PC-9 (cell line): ENCODE measurements around the gene RELL1. TPM values are rescaled to one million over a fixed set of nuclear protein-coding genes. Genes with fewer than 3 reads are reported as not detected.

Source experiments
- Bru-seq: library from RNA; stranded (reverse); fragments of 400-500 nt; gene quantifications from one replicate; lab custom pipeline; 2021; lab: Mats Ljungman, UMichigan
- BruChase-seq, 2 experiments: library from RNA; stranded (reverse); fragments of 400-500 nt; gene quantifications; one replicate each; lab custom pipeline; 2021; lab: Mats Ljungman, UMichigan
- BruUV-seq: library from RNA; stranded (reverse); fragments of 400-500 nt; replicated peaks from 2 replicates; lab custom pipeline; 2021; lab: Mats Ljungman, UMichigan
- CTCF ChIA-PET: fragments of 300-600 bp; sonication (Branson Sonifier 250); formaldehyde crosslinking; loops from one replicate; lab custom pipeline; 2022; ENCODE audit warnings: antibody characterized with exemption; lab: Charles Lee
- POLR2A ChIA-PET: fragments of 300-600 bp; sonication (Branson Sonifier 250); formaldehyde crosslinking; loops from one replicate; lab custom pipeline; 2022; ENCODE audit warnings: antibody characterized with exemption; ENCODE audit not compliant: unreplicated experiment; lab: Charles Lee
- DNase-seq, 2 experiments: peaks; one replicate each; pipeline versions ENCODE4 v3.0.0 to v3.0.0-alpha.2; 2015 to 2022; ENCODE audit warnings: mixed read lengths in 1 of 2
- H2AFZ ChIP-seq: fragments of 200-600 bp; sonication (generic); 2 replicates; pipeline ENCODE4 v1.8.1; 2017; ENCODE audit warnings: antibody characterized with exemption
- H3F3A ChIP-seq: fragments of 200-600 bp; sonication (generic); 2 replicates; pipeline ENCODE4 v1.8.1; 2017; ENCODE audit warnings: antibody characterized with exemption, mild to moderate bottlenecking, low read depth; ENCODE audit not compliant: insufficient read depth
- H3K27ac ChIP-seq: fragments of 200-600 bp; sonication (generic); 2 replicates; pipeline ENCODE4 v1.6.1; 2016; ENCODE audit warnings: mixed run types
- H3K27me3 ChIP-seq: fragments of 200-600 bp; sonication (generic); 2 replicates; pipeline ENCODE4 v1.6.1; 2016; ENCODE audit warnings: low read depth, mixed run types; ENCODE audit not compliant: insufficient read depth
- H3K36me3 ChIP-seq: fragments of 200-600 bp; sonication (generic); 2 replicates; pipeline ENCODE4 v1.6.1; 2016; ENCODE audit warnings: low read depth, mixed run types
- H3K4me1 ChIP-seq: fragments of 200-600 bp; sonication (generic); replicated peaks from 2 replicates; pipeline ENCODE4 v1.6.1; 2016; ENCODE audit warnings: mixed run types; ENCODE audit not compliant: insufficient read depth
- H3K4me2 ChIP-seq: fragments of 200-600 bp; sonication (generic); 2 replicates; pipeline ENCODE4 v1.6.1; 2017; ENCODE audit warnings: mixed run types
- H3K4me3 ChIP-seq: fragments of 200-600 bp; sonication (generic); 2 replicates; pipeline ENCODE4 v1.6.1; 2016; ENCODE audit warnings: mixed run types
- H3K79me2 ChIP-seq: fragments of 200-600 bp; sonication (generic); 2 replicates; pipeline ENCODE4 v1.6.1; 2017; ENCODE audit warnings: low read depth, mixed run types
- H3K9me2 ChIP-seq: fragments of 200-600 bp; sonication (generic); 2 replicates; pipeline ENCODE4 v1.8.1; 2017; ENCODE audit warnings: mild to moderate bottlenecking; ENCODE audit not compliant: insufficient read depth
- H3K9me3 ChIP-seq: fragments of 200-600 bp; sonication (generic); 2 replicates; pipeline ENCODE4 v1.8.1; 2016; ENCODE audit warnings: low read depth; ENCODE audit not compliant: insufficient read depth
- H4K20me1 ChIP-seq: fragments of 200-600 bp; sonication (generic); 2 replicates; pipeline ENCODE4 v1.8.1; 2017; ENCODE audit not compliant: insufficient read depth
- CTCF ChIP-seq: fragments of 200-600 bp; sonication (generic); conservative IDR thresholded peaks from 2 replicates; pipeline ENCODE4 v1.6.1; 2017; ENCODE audit warnings: mixed run types, antibody characterized with exemption, mild to moderate bottlenecking, moderate library complexity
- EZH2 ChIP-seq: fragments of 200-600 bp; sonication (generic); IDR thresholded peaks from 2 replicates; pipeline ENCODE4 v1.8.0; 2017; ENCODE audit warnings: antibody characterized with exemption, low read depth
- intact Hi-C: fragments of 100-400 bp; cut with micrococcal nuclease; formaldehyde crosslinking; loops from one replicate; pipeline ENCODE4 v1.10.0; 2022; ENCODE audit not compliant: unreplicated experiment
- long read RNA-seq: library from polyadenylated mRNA; stranded (forward); transcript quantifications from one replicate; pipeline ENCODE4 v2.0.0, GENCODE V29; 2022
- total RNA-seq: library from RNA; stranded (reverse); gene quantifications from 2 replicates; pipeline ENCODE4 v1.2.3, GENCODE V29; 2021

Gene RELL1
- total RNA-seq (11.9 and 18.5 TPM in 2 replicates), Bru-seq, nascent RNA (percentile 65 among the genes with signal in this experiment), BruChase-seq, experiment 1, labeled RNA remaining after a 2-hour chase (percentile 54 among the genes with signal in this experiment), BruChase-seq, experiment 2, labeled RNA remaining after a 6-hour chase (percentile 64 among the genes with signal in this experiment)
- long read RNA-seq, partial matches to known transcripts = 0 of 11 reads
- long read RNA-seq, other reads (novel, unspliced or antisense) = 5 of 11 reads

GRCh38 chr4:37686373-37687193 lies at the start of gene RELL1:
RELL1 (minus strand) TSS chr4:37686376; CDS start chr4:37686287, 89 bp downstream.
- Histone ChIP-seq H3K79me2 (no peaks in the 10 kb centered on the region), H3K27ac (no peak within 1 kb of the TSS), H3K27me3 (no peaks in the 10 kb centered on the region), H3K9me2 (no peaks in the 10 kb centered on the region), H4K20me1 (no peaks in the 10 kb centered on the region), H3K36me3 (no peaks in the 10 kb centered on the region), H3F3A (peaks cover 8% of the 10 kb centered on the region; the same call in 1 of the 2 replicates), H3K9me3 (no peaks in the 10 kb centered on the region), H3K4me1 (peaks cover 12% of the 10 kb centered on the region; the same call in 1 of the 2 replicates), H3K4me3 (peak within 1 kb of the TSS; percentile 77), H3K4me2 (peak within 1 kb of the TSS; percentile 89), H2AFZ (peak within 1 kb of the TSS; percentile 95)
- no TSS peak for BruUV-seq
- no peak for TF ChIP-seq CTCF
- no peak for TF ChIP-seq EZH2
- intact Hi-C loops = loop anchor here (5.0 kb wide), 1 partner anchor 84 kb away; no protein-coding TSS in a partner anchor
- ChIA-PET POLR2A (interaction anchor here (0.6 to 0.7 kb wide), 3 partner anchors 14 to 234 kb away, joined by 3 to 4 read pairs (median 3); no protein-coding TSS in a partner anchor), CTCF (interaction anchor here (0.8 kb wide), 1 partner anchor 85 kb away, joined by 13 read pairs; no protein-coding TSS in a partner anchor)
- DNase-seq = peak; percentile 94 to 100

GRCh38 chr4:37735578-37735977 lies 49.4 kb upstream of the RELL1 start:
- DNase-seq = no peak
- no peak overlapping the region for H3K27ac ChIP-seq
- no peaks in the 10 kb centered on the region for H4K20me1 ChIP-seq
- POLR2A ChIA-PET = no interaction called here
- H3K79me2 ChIP-seq = no peaks in the 10 kb centered on the region
- H3K9me3 ChIP-seq = no peaks in the 10 kb centered on the region
- TF ChIP-seq EZH2 = no peak
- TF ChIP-seq CTCF = no peak
- peaks cover 7% of the 10 kb centered on the region; the same call in 1 of the 2 replicates for H3K4me1 ChIP-seq
- BruUV-seq = no TSS peak
- H3F3A ChIP-seq = no peaks in the 10 kb centered on the region
- H3K4me2 ChIP-seq = no peak overlapping the region
- H3K36me3 ChIP-seq = no peaks in the 10 kb centered on the region
- H2AFZ ChIP-seq = no peak overlapping the region
- H3K9me2 ChIP-seq = no peaks in the 10 kb centered on the region
- H3K4me3 ChIP-seq = no peak overlapping the region
- no peaks in the 10 kb centered on the region for H3K27me3 ChIP-seq
- CTCF ChIA-PET = no interaction called here
- intact Hi-C loops = no loop called here

GRCh38 chr4:37734989-37735388 lies 48.8 kb upstream of the RELL1 start:
- no TSS peak for BruUV-seq
- H3K79me2 ChIP-seq = no peaks in the 10 kb centered on the region
- no peaks in the 10 kb centered on the region for H3K9me3 ChIP-seq
- H3K4me2 ChIP-seq = no peak overlapping the region
- H3K4me1 ChIP-seq = peaks cover 7% of the 10 kb centered on the region; the same call in 1 of the 2 replicates
- no peaks in the 10 kb centered on the region for H3K9me2 ChIP-seq
- H2AFZ ChIP-seq = no peak overlapping the region
- CTCF ChIA-PET = no interaction called here
- H3K27me3 ChIP-seq = no peaks in the 10 kb centered on the region
- H3F3A ChIP-seq = no peaks in the 10 kb centered on the region
- no peaks in the 10 kb centered on the region for H4K20me1 ChIP-seq
- no peak overlapping the region for H3K4me3 ChIP-seq
- DNase-seq = no peak
- intact Hi-C loops = no loop called here
- POLR2A ChIA-PET = no interaction called here
- H3K27ac ChIP-seq = no peak overlapping the region
- TF ChIP-seq CTCF = no peak
- TF ChIP-seq EZH2 = no peak
- no peaks in the 10 kb centered on the region for H3K36me3 ChIP-seq
